GM21423 (cell line): ENCODE measurements around the gene MLH3.

Source experiments
- ATAC-seq: cut with Tn5 transposase; IDR thresholded peaks from one replicate; pipeline ENCODE4 v1.9.1; 2021; ENCODE audit warnings: mild to moderate bottlenecking, moderate library complexity; ENCODE audit not compliant: unreplicated experiment

Gene MLH3

GRCh38 chr14:74973905-74974363, 77.3 kb downstream of the MLH3 start:
- ATAC-seq = no peak

DNA sequence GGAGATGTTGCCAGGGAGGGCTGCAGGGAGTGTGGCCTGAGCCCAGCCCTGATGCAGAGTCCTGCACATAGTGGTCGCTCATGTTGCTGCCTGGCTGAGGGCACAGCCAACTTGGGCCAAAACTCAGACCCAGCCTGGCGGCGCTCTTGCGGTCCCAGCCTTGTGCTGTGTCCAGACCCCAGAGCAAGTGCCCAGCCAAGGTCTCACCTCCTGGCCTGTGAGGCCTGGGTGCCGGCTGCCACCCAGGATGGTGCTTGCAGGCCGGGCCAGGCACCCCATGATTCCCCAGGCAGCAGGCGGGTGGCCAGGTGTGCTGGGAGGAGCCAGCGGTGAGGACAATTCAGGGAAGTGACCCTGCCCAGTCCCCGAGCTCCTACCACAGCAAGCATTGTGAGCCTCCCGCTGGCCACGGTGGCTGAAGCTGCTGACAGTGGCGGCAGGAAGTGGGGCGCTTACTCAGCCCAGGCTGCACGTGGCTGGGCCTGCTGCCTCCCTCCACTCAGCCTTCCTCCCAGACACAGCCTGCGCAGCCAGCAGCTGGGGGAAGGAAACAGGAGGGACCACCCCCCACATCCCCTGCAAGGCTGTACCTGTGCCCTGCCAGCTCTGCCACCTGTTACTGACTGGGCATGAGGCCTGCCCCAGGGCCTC, 78.1 kb downstream of the MLH3 start:
- no peak for ATAC-seq

GRCh38 chr14:74968811-74969210, 82.5 kb downstream of the MLH3 start:
- no peak for ATAC-seq

DNA sequence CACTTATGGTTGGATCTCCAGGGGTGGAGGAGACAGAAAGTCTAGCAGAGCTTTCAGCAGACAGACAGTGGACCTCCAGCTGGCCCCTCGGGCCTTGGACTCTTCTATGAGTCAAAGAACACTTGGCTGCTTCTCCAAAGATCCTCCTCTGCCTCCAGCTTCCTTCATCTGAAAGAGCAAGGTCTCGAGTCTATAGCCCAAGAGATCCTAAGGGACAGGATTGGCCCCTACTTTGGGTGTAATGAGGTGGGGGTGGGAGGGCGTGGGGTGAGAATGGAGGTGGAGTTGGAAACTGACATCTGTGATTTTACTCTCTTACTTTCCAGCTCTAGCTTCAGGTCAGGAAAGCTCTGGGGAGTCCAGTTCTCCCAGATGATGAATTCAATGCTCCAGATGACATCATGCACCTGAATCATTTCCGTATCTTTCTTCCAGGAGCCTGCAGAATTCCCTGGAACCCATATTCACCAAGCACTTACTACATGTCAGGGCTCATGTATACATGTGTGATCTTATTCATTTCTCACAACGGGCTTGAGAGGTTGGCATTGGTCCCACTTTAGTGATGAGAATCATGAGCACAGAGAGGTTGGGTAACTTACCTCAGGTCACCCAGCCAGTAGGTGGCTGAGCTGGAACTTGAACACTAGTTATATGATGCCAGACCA, 85.6 kb downstream of the MLH3 start:
- no peak for ATAC-seq

GRCh38 chr14:74964787-74965485, 86.3 kb downstream of the MLH3 start:
- no peak for ATAC-seq
